22Rv1 (cell line): ENCODE measurements around the gene ARHGAP23.

ENCODE experiments used
- H3K27ac ChIP-seq: fragments of 450-650 bp; 2 replicates; pipeline ENCODE4 v1.5.1; 2017
- ZFX ChIP-seq: fragments of 450-650 bp; IDR thresholded peaks from 2 replicates; pipeline ENCODE4 v1.6.1; 2017; ENCODE audit warnings: antibody characterized with exemption, borderline replicate concordance
- TF ChIP-seq, protein P1 (sequence below): fragments of 450-650 bp; IDR thresholded peaks from 2 replicates; pipeline ENCODE4 v1.5.1; 2017; ENCODE audit warnings: mild to moderate bottlenecking

Gene ARHGAP23

DNA sequence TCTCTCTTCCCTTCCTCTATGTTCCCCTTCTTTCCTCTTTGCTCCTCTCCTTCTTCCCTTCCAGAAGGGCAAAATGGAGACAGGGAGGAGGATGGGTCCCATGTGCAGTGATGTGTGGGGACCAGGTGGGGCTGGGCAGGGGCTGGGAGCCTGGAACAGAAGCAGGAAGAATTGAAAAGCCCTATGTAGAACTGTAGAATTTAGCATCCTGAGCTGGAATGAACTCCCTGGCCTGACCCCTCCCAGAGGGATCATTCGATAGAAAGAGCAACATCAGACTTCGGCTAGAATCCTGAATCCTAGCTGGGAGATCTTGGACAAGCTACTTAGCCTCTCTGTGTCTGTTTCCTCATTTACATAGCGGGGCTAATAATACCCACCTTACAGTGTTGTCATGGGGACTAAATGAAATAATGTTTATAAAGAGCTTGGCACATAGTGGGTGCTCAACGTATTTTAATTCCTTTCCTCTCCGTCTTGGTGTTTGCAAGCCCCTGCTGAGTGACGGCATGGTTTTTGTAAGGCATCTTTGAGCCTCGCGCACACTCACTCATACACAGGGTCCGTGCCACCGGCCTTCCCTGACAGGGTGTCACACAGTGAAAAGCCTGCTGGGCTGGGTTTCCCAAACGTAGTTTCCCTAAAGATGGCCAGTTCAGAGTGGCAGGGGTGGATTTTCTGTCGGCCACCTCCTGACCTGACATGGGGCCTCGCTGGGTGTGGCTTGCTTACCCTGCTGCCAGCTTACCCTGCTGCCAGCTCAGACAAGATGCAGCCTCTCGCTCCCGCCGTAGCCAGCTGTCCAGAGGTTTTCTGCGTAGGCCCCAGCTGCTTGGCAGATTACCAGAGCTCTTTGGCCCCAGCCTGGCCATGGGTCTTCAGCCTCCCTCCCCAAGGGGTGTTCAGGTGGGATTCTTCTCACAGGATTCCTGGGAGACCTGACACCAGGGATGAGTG lies 6.1 kb upstream of the ARHGAP23 start:
- TF ChIP-seq, protein P1, sequence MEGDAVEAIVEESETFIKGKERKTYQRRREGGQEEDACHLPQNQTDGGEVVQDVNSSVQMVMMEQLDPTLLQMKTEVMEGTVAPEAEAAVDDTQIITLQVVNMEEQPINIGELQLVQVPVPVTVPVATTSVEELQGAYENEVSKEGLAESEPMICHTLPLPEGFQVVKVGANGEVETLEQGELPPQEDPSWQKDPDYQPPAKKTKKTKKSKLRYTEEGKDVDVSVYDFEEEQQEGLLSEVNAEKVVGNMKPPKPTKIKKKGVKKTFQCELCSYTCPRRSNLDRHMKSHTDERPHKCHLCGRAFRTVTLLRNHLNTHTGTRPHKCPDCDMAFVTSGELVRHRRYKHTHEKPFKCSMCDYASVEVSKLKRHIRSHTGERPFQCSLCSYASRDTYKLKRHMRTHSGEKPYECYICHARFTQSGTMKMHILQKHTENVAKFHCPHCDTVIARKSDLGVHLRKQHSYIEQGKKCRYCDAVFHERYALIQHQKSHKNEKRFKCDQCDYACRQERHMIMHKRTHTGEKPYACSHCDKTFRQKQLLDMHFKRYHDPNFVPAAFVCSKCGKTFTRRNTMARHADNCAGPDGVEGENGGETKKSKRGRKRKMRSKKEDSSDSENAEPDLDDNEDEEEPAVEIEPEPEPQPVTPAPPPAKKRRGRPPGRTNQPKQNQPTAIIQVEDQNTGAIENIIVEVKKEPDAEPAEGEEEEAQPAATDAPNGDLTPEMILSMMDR = no peak
- no peak for TF ChIP-seq ZFX
- H3K27ac ChIP-seq = no peak overlapping the region

DNA sequence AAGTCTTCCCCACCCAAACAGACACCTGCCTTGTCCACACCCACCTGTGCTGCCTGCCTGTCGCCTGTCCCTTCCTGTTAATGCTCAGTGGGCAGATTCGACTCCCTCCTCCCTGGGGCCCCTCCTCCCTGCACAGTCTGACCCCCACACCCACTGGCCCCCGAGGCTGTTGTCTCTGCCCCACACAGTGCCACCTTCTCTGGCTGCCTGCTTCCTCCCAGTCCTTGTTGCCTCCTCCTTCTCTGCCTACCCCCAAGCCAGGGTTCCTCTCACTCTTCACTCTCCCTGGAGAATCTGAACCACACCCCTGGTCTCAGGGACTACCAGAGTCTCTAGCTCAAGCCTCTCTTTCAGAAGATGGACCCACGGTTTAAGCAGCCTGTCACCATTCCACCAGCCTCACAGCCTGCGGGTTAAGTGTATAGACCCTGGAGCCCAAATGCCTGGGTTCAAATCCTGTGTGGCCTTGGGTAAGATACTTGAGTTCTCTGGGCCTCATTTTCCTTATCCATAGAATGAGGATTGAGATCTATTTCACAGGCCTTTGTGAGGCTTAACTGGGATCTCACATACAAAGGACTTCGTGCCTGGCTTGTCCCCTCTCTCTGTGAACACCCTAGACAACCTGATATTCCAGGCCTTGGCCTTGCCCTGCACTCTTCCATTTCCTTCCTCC lies 3.8 kb upstream of the ARHGAP23 start:
- no peak overlapping the region for H3K27ac ChIP-seq
- TF ChIP-seq ZFX = no peak
- TF ChIP-seq, protein P1 = no peak

DNA sequence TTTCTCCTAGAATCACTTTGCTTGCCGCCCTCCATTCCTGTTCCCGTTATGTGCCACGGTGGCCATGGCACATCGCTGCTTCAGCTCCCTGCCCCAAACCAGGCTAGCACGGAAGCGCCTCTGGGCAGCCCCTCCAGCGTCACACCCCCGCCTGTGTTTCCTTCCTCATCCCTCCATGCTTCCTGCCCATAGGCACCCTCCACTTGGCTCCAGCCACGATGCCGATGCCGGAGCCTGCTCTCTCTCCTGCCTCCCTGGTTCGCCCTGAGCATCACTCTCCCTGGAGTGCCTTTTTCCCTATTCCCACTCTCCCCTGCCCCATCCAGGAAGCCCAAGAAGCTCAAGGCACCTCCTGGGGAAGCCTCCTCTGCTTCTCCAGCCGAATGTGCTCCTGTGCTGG lies 3.2 kb upstream of the ARHGAP23 start:
- TF ChIP-seq, protein P1 = no peak
- TF ChIP-seq ZFX = no peak
- H3K27ac ChIP-seq = no peak overlapping the region

DNA sequence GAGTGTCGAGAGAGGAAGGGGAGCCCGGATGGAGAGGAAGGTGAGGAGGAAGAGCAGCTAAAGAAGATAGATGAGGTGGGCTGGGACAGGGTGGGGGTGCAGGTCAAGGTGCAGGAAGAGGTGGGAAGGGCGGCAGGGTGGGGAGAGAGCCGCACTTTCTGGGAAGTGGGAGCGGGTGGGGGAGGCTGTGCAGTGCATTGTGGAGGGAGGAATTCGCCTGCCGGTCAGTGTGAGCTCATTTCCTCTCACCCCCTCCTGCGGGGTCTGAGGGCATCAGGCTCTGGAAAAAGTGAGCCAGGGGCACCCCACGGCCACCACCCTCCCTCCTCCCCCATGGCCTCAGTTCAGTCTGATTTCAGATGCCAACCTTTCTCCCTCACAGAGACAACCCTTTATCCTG lies 2.5 kb upstream of the ARHGAP23 start:
- no peak for TF ChIP-seq ZFX
- TF ChIP-seq, protein P1 = no peak
- no peak overlapping the region for H3K27ac ChIP-seq

DNA sequence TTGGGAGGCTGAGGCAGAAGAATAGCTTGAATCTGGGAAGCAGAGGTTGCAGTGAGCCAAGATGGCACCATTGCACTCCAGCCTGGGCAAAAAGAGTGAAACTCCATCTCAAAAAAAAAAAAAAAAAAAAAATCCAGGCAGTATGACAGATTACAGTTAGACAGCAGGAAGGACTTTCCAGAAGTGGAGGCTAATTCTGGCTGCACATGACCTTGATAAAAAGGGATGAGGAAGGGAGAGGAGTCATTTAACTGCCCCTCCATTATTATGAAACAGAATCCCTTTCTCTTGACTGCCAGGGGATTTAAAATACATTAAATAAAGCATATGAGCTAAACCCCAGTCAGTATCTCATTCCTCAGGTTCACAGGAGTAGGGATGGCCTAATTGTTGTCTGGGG lies 1.8 kb upstream of the ARHGAP23 start:
- no peak overlapping the region for H3K27ac ChIP-seq
- TF ChIP-seq ZFX = no peak
- TF ChIP-seq, protein P1 = no peak

DNA sequence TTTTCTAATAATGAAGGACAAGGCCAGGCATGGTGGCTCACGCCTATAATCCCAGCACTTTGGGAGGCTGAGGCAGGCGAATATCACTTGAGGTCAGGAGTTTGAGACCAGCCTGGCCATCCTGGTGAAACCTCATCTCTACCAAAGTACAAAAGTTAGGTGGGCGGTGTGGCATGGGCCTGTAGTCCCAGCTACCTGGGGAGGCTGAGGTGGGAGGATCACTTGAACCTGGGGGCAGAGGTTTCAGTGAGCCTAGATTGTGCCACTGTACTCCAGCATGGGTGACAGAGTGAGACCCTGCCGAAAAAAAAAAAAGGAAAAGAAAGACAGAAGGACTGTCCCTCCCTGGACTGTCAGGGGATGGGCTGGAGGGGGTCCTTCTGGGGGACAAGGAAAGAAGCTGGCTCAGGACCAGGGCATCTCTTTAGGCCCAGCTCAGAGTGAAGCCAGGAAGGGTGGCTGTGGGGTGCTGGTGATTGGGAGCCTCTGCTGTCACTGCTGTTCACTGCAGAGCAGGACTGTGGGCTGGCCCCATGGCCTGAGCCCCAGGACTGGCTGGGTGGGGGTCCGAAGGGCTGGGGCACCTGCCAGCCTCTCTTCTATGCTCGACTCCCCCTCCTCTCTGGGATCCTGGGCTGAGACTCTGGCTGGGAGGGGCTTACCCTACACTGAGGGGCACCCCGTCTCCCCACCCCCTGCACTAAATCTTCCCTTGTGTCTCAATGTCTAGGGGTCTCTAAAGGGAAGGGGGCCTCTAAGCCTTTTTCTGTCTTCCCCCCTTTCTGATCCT lies 909 bp upstream of the ARHGAP23 start:
- H3K27ac ChIP-seq = no peak overlapping the region

More for the DNA sequence above, 909 bp upstream of the ARHGAP23 start:
- no peak for TF ChIP-seq ZFX
- TF ChIP-seq, protein P1 = no peak
